DLD1 (cell line): ENCODE measurements around the gene TNFRSF4.
"Not testable (repeated sequence)": the region's sequence is repeated elsewhere in the genome, so short reads cannot be mapped to it uniquely, and the experiment has no call there.

Experiments
- in situ Hi-C: cut with HindIII; loops from 2 replicates; pipeline ENCODE4 v1.10.0; 2017; ENCODE audit warnings: low sequenced_read_pairs

Gene TNFRSF4

GRCh38 chr1:1183833-1184775 lies 29.8 kb downstream of the TNFRSF4 start:
- in situ Hi-C loops, result no loop called here

- in situ Hi-C loops, result no loop called here
Observed at GRCh38 chr1:1183221-1183747, 30.7 kb downstream of the TNFRSF4 start.

GRCh38 chr1:1182491-1183220 lies 31.3 kb downstream of the TNFRSF4 start:
- in situ Hi-C loops, result no loop called here

GRCh38 chr1:1181938-1182410 lies 32.0 kb downstream of the TNFRSF4 start:
- in situ Hi-C loops, result no loop called here

GRCh38 chr1:1181129-1181937 lies 32.6 kb downstream of the TNFRSF4 start:
- in situ Hi-C loops, result no loop called here

- in situ Hi-C loops, result no loop called here
Observed at GRCh38 chr1:1179983-1180861, 33.7 kb downstream of the TNFRSF4 start.

- in situ Hi-C loops, result no loop called here
Observed at GRCh38 chr1:1179346-1179982, 34.5 kb downstream of the TNFRSF4 start.

- in situ Hi-C loops, result no loop called here
Observed at GRCh38 chr1:1178794-1179331, 35.1 kb downstream of the TNFRSF4 start.

- in situ Hi-C loops, result no loop called here
Observed at GRCh38 chr1:1177452-1178206, 36.3 kb downstream of the TNFRSF4 start.

GRCh38 chr1:1176931-1177330 lies 37.0 kb downstream of the TNFRSF4 start:
- in situ Hi-C loops, result no loop called here

GRCh38 chr1:1176063-1176761 lies 37.7 kb downstream of the TNFRSF4 start:
- in situ Hi-C loops, result not testable (repeated sequence)

- in situ Hi-C loops, result no loop called here
Observed at GRCh38 chr1:1175221-1176062, 38.5 kb downstream of the TNFRSF4 start.

GRCh38 chr1:1173793-1174415 lies 40.0 kb downstream of the TNFRSF4 start, which contains the start of gene TTLL10:
TSS of gene TTLL10 (plus strand) at chr1:1173880. CDS start at chr1:1179216, 5,336 bp downstream.
- in situ Hi-C loops, result no loop called here

GRCh38 chr1:1173061-1173792 lies 40.7 kb downstream of the TNFRSF4 start:
- in situ Hi-C loops, result no loop called here

- in situ Hi-C loops, result no loop called here
Observed at GRCh38 chr1:1171546-1172340, 42.2 kb downstream of the TNFRSF4 start.
